ENCODE data around the gene MICB. TPM values are rescaled to one million over a fixed set of nuclear protein-coding genes. Genes with fewer than 3 reads are reported as not detected.
A peak's percentile ranks its signal among the peaks of the same experiment; 100 is the strongest.
"Not testable (repeated sequence)": the region's sequence is repeated elsewhere in the genome, so short reads cannot be mapped to it uniquely, and the experiment has no call there.

MICB gene
- polyA plus RNA-seq, 4 donors = 0.80 to 1.6 (median 1.4) TPM

- no peak for DNase-seq (ENCODE audit: low read depth in 4 of 4, low spot score in 3 of 4)
These were observed 37.8 kb downstream of the MICB start for GRCh38 chr6:31535538-31536324.

- no peak for DNase-seq (ENCODE audit: low read depth in 4 of 4, low spot score in 3 of 4)
These were observed 41.0 kb downstream of the MICB start for GRCh38 chr6:31538805-31539400.

- no peak for DNase-seq (ENCODE audit: low read depth in 4 of 4, low spot score in 3 of 4)
These were observed 42.7 kb downstream of the MICB start for GRCh38 chr6:31540640-31541039.

- DNase-seq (ENCODE audit: low read depth in 4 of 4, low spot score in 3 of 4) = peak in 2 of 4 donors; percentile 29 to 41
These were observed 43.2 kb downstream of the MICB start for GRCh38 chr6:31541059-31541657.

- DNase-seq (ENCODE audit: low read depth in 4 of 4, low spot score in 3 of 4) = peak; percentile 95 to 97 (median 96)
These were observed 43.9 kb downstream of the MICB start, which contains the start of gene DDX39B for GRCh38 chr6:31541658-31542521. Gene DDX39B, minus strand, starts transcription at chr6:31542003. Its CDS starts 1,471 bp downstream, at chr6:31540532.

GRCh38 chr6:31543639-31544038 is 45.7 kb downstream of the MICB start:
- DNase-seq (ENCODE audit: low read depth in 4 of 4, low spot score in 3 of 4) = no peak

- DNase-seq (ENCODE audit: low read depth in 4 of 4, low spot score in 3 of 4) = no peak
These were observed 46.7 kb downstream of the MICB start for GRCh38 chr6:31544676-31545075.

GRCh38 chr6:31545291-31545690 is 47.3 kb downstream of the MICB start:
- no peak for DNase-seq (ENCODE audit: low read depth in 4 of 4, low spot score in 3 of 4)

- peak; percentile 75 to 84 (median 79) for DNase-seq (ENCODE audit: low read depth in 4 of 4, low spot score in 3 of 4)
These were observed 48.5 kb downstream of the MICB start, which contains the start of gene ATP6V1G2 for GRCh38 chr6:31546339-31546957. Gene ATP6V1G2, minus strand, starts transcription at chr6:31546608. Its CDS starts 49 bp downstream, at chr6:31546559.

- DNase-seq (ENCODE audit: low read depth in 4 of 4, low spot score in 3 of 4) = peak; percentile 92 to 95 (median 94)
These were observed 49.2 kb downstream of the MICB start, which contains the start of gene NFKBIL1 for GRCh38 chr6:31546958-31547726. Gene NFKBIL1, plus strand, starts transcription at chr6:31547608. Its CDS starts 87 bp downstream, at chr6:31547695.

- DNase-seq (ENCODE audit: low read depth in 4 of 4, low spot score in 3 of 4) = no peak
These were observed 50.0 kb downstream of the MICB start for GRCh38 chr6:31547727-31548543.

GRCh38 chr6:31548544-31548873 is 50.6 kb downstream of the MICB start:
- no peak for DNase-seq (ENCODE audit: low read depth in 4 of 4, low spot score in 3 of 4)

- DNase-seq (ENCODE audit: low read depth in 4 of 4, low spot score in 3 of 4) = not testable (repeated sequence)
These were observed 53.4 kb downstream of the MICB start for GRCh38 chr6:31551371-31551770.

- no peak for DNase-seq (ENCODE audit: low read depth in 4 of 4, low spot score in 3 of 4)
These were observed 58.4 kb downstream of the MICB start for GRCh38 chr6:31556307-31556706.

GRCh38 chr6:31557443-31558317 is 59.7 kb downstream of the MICB start:
- DNase-seq (ENCODE audit: low read depth in 4 of 4, low spot score in 3 of 4) = no peak

- DNase-seq (ENCODE audit: low read depth in 4 of 4, low spot score in 3 of 4) = no peak
These were observed 60.3 kb downstream of the MICB start for GRCh38 chr6:31558318-31558625.

- DNase-seq (ENCODE audit: low read depth in 4 of 4, low spot score in 3 of 4) = no peak
These were observed 60.9 kb downstream of the MICB start for GRCh38 chr6:31558631-31559500.

Data from right renal pelvis (tissue), 4 donors.